ENCODE results near the gene ZNF367.

- TF ChIP-seq CTCF (IDR thresholded peaks at IDR 0.05) (no peak), POLR2A (IDR thresholded peaks at IDR 0.05) (no peak), EP300 (IDR thresholded peaks at IDR 0.05) (no peak)
Measured at GRCh38 chr9:96457266-96457665, 39.1 kb upstream of the ZNF367 start.
